K562 (cell line): Measurements from ENCODE around the gene ASB18. TPM values are rescaled to one million over a fixed set of nuclear protein-coding genes. Genes with fewer than 3 reads are reported as not detected.

ENCODE experiments used
- polyA plus RNA-seq, 8 experiments: library from polyadenylated mRNA; depleted of rRNA in 4 of 8; stranded (reverse) in 5 of 8; unstranded in 3 of 8; fragments of >200 nt; fragmentation: Nextera tagmentation in 2 of 8; fragmentation: Illumina TruSeq in 1 of 8; extraction: Ambion mirVana in 2 of 8; extraction: Trizol in 1 of 8; gene quantifications; 2 replicates each; pipeline versions ENCODE4 v1.2.1 to v1.2.3, GENCODE V29; 2011 to 2014; ENCODE audit warnings: inconsistent platforms in 1 of 8, missing spikeins in 1 of 8
- total RNA-seq, 7 experiments: library from RNA; depleted of rRNA in 6 of 7; stranded (reverse); fragments of >200 nt in 6 of 7; fragmentation: Illumina TruSeq in 2 of 7; extraction: Trizol in 2 of 7; gene quantifications; 2 replicates each; pipeline versions ENCODE4 v1.2.1 to v1.2.3, GENCODE V29; 2011 to 2021; ENCODE audit warnings: low replicate concordance in 1 of 7
- TF ChIP-seq, protein P1 (sequence below), 2 experiments: fragments of 450-650 bp; formaldehyde crosslinking in 1 of 2; IDR thresholded peaks; 2 replicates each; pipeline versions ENCODE4 v1.4.0 to v1.6.1; 2014 to 2020; ENCODE audit warnings: mild to moderate bottlenecking in 2 of 2, borderline replicate concordance in 1 of 2, low read depth in 1 of 2

Gene ASB18
- total and polyA plus RNA-seq, 9 of the 15 experiments (the other 6 are each of a cell fraction or from before 2014, with no cell fraction given) = not detected

GRCh38 chr2:236180831-236181453 lies 83.3 kb downstream of the ASB18 start (continued):
- TF ChIP-seq, protein P1, sequence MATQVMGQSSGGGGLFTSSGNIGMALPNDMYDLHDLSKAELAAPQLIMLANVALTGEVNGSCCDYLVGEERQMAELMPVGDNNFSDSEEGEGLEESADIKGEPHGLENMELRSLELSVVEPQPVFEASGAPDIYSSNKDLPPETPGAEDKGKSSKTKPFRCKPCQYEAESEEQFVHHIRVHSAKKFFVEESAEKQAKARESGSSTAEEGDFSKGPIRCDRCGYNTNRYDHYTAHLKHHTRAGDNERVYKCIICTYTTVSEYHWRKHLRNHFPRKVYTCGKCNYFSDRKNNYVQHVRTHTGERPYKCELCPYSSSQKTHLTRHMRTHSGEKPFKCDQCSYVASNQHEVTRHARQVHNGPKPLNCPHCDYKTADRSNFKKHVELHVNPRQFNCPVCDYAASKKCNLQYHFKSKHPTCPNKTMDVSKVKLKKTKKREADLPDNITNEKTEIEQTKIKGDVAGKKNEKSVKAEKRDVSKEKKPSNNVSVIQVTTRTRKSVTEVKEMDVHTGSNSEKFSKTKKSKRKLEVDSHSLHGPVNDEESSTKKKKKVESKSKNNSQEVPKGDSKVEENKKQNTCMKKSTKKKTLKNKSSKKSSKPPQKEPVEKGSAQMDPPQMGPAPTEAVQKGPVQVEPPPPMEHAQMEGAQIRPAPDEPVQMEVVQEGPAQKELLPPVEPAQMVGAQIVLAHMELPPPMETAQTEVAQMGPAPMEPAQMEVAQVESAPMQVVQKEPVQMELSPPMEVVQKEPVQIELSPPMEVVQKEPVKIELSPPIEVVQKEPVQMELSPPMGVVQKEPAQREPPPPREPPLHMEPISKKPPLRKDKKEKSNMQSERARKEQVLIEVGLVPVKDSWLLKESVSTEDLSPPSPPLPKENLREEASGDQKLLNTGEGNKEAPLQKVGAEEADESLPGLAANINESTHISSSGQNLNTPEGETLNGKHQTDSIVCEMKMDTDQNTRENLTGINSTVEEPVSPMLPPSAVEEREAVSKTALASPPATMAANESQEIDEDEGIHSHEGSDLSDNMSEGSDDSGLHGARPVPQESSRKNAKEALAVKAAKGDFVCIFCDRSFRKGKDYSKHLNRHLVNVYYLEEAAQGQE (IDR thresholded peaks at IDR 0.05; ENCODE audit: borderline replicate concordance) = peak; percentile 14; the same call in 1 of the 2 replicates
- TF ChIP-seq, protein P1 (CRISPR knock-in tag; IDR thresholded peaks at IDR 0.05; ENCODE audit: low read depth) = no peak
